Tibial nerve (tissue), 4 donors: ENCODE measurements around the gene SUCLG2. TPM values are rescaled to one million over a fixed set of nuclear protein-coding genes. Genes with fewer than 3 reads are reported as not detected.

Experiments
- DNase-seq, 2 donors: peaks; one replicate each; pipeline ENCODE4 v3.0.0-alpha.2; 2019; ENCODE audit warnings: low spot score in 2 of 2
- H3K27ac ChIP-seq, 4 donors: fragments of 200-600 bp; sonication (generic) in 3 of 4; one replicate each; pipeline ENCODE4 v1.5.1; 2017 to 2019; ENCODE audit warnings: mild to moderate bottlenecking in 1 of 4
- H3K27me3 ChIP-seq, 2 donors: fragments of 200-600 bp; sonication (generic) in 1 of 2; one replicate each; pipeline versions ENCODE4 v1.5.1 to v1.6.0; 2017 to 2019
- H3K36me3 ChIP-seq, 3 donors: fragments of 200-600 bp; sonication (generic); one replicate each; pipeline ENCODE4 v1.5.1; 2018 to 2019
- H3K4me1 ChIP-seq, 4 donors: fragments of 200-600 bp; sonication (generic) in 3 of 4; one replicate each; pipeline ENCODE4 v1.5.1; 2017 to 2019
- H3K4me3 ChIP-seq, 4 donors: fragments of 200-600 bp; sonication (generic) in 3 of 4; one replicate each; pipeline ENCODE4 v1.5.1; 2017 to 2019; ENCODE audit warnings: mild to moderate bottlenecking in 1 of 4, moderate library complexity in 1 of 4
- H3K9me3 ChIP-seq, 4 donors: fragments of 200-600 bp; sonication (generic) in 3 of 4; one replicate each; pipeline ENCODE4 v1.5.1; 2017 to 2019
- CTCF ChIP-seq, 5 experiments: fragments of 200-600 bp in 3 of 5; fragments of 450-650 bp in 2 of 5; sonication (generic) in 3 of 5; IDR thresholded peaks; one replicate each; pipeline ENCODE4 v1.5.1; 2016 to 2019; ENCODE audit warnings: antibody characterized with exemption in 5 of 5, mild to moderate bottlenecking in 3 of 5, moderate library complexity in 2 of 5
- EP300 ChIP-seq, 2 donors: sonication (generic); formaldehyde crosslinking; IDR thresholded peaks; one replicate each; pipeline ENCODE4 v1.6.1; 2017; ENCODE audit warnings: antibody characterized with exemption in 2 of 2, mild to moderate bottlenecking in 1 of 2
- POLR2A ChIP-seq, 2 donors: fragments of 450-650 bp; IDR thresholded peaks; one replicate each; pipeline ENCODE4 v1.6.1; 2017; ENCODE audit warnings: antibody characterized with exemption in 2 of 2, mild to moderate bottlenecking in 2 of 2, moderate library complexity in 2 of 2
- WGBS, 2 donors: methylation state at CpG; one replicate each; pipeline ENCODE4 v1.1.5; 2018; 5-methylcytosine and 5-hydroxymethylcytosine counted together
- total RNA-seq, 4 donors: library from RNA; depleted of rRNA; stranded (reverse); fragments of >200 nt; gene quantifications; one replicate each; pipeline ENCODE4 v1.1.0, GENCODE V29; 2016

Gene SUCLG2
- total RNA-seq, 4 donors from 2014 or later = 28.0 to 52.8 (median 42.7) TPM

- Histone ChIP-seq H3K27me3 (no peaks in the 10 kb centered on the region), H3K27ac (no peak overlapping the region), H3K4me1 (peaks cover 0 to 13% (median 0%) of the 10 kb centered on the region in 4 donors), H3K9me3 (no peaks in the 10 kb centered on the region), H3K4me3 (no peak overlapping the region), H3K36me3 (peaks cover 0 to 38% (median 0%) of the 10 kb centered on the region in 3 donors)
- 61% methylated on average over 5 of the region's 5 CpGs for WGBS, 2 donors
- no peak for TF ChIP-seq CTCF (IDR thresholded peaks at IDR 0.05)
- no peak for TF ChIP-seq EP300 (IDR thresholded peaks at IDR 0.05)
- TF ChIP-seq POLR2A (IDR thresholded peaks at IDR 0.05) = no peak
- no peak for DNase-seq
These were observed 53.0 kb downstream of the SUCLG2 start for GRCh38 chr3:67601385-67601784.

DNA sequence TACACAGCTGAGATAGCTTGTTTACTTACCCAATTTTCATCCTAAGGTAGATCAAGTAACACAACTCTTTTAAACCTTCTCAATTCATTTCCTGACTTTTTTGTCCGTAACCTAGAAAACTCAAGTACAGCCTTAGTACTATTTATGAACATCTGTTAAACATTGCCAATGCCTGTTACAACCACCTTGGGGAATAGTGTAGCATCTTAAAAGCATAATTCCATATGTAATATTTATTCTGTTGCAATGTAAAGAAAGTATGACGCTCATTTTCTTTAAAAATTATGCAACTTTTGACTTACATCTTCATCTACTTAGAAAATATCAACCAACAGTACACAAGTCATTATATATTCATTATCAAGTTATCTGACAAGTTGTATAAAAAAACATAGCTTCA is 54.6 kb downstream of the SUCLG2 start:
- H3K36me3 ChIP-seq = peaks cover 0 to 27% (median 0%) of the 10 kb centered on the region in 3 donors
- no peaks in the 10 kb centered on the region for H3K9me3 ChIP-seq
- no peaks in the 10 kb centered on the region for H3K27me3 ChIP-seq
- 77 to 80% methylated on average over 2 of the region's 2 CpGs for WGBS, 2 donors
- no peak for DNase-seq
- no peak overlapping the region for H3K27ac ChIP-seq
- TF ChIP-seq CTCF (IDR thresholded peaks at IDR 0.05) (no peak), POLR2A (IDR thresholded peaks at IDR 0.05) (no peak), EP300 (IDR thresholded peaks at IDR 0.05) (no peak)
- no peak overlapping the region for H3K4me3 ChIP-seq
- peaks cover 0 to 13% (median 0%) of the 10 kb centered on the region in 4 donors for H3K4me1 ChIP-seq

DNA sequence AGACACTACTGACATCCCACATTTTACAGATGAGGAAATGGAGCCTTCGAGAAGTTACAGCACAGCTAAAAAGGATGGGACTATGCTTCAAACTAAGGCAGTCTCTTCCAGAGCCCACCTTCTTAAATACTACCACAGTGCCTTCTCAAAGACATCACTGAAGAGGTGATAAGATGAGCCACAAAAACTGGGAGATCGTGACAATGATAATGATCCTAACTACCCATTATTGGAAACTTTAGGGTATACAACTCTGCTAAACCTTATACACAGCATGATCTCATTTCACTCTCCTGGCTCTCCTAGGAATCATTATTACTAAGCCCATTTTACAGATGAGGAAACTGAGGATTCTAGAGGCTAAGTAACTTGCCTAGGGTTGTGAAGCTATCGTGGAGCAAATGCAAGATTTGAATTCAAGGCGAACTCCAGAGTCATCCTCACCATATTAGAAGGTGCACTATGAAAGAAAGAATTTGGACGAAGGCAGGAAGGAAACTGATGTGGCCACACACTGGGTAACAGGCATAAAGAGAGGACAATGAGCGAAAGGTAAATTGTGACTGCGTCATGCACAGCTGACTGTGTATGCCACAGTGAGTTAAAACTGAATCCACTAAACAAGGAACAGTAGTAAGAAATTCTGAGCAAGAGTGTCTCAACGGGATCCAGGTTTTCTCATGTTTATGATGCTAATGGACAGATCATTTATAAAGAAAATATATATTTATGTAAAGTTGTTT is 55.4 kb downstream of the SUCLG2 start:
- no peak for DNase-seq
- no peak overlapping the region for H3K27ac ChIP-seq
- no peak overlapping the region for H3K4me3 ChIP-seq
- H3K36me3 ChIP-seq = peaks cover 0 to 23% (median 0%) of the 10 kb centered on the region in 3 donors
- WGBS, 2 donors = 91 to 93% methylated on average over 8 of the region's 8 CpGs
- no peak for TF ChIP-seq CTCF (IDR thresholded peaks at IDR 0.05)
- TF ChIP-seq POLR2A (IDR thresholded peaks at IDR 0.05) = no peak
- no peak for TF ChIP-seq EP300 (IDR thresholded peaks at IDR 0.05)
- no peaks in the 10 kb centered on the region for H3K9me3 ChIP-seq
- H3K27me3 ChIP-seq = no peaks in the 10 kb centered on the region
- peaks cover 0 to 15% (median 0%) of the 10 kb centered on the region in 4 donors for H3K4me1 ChIP-seq

- no peak for DNase-seq
- Histone ChIP-seq H3K4me3 (no peak overlapping the region), H3K27ac (no peak overlapping the region), H3K27me3 (no peaks in the 10 kb centered on the region), H3K36me3 (peaks cover 0 to 28% (median 0%) of the 10 kb centered on the region in 3 donors), H3K4me1 (peaks cover 0 to 6% (median 0%) of the 10 kb centered on the region in 4 donors), H3K9me3 (no peaks in the 10 kb centered on the region)
- TF ChIP-seq EP300 (IDR thresholded peaks at IDR 0.05) (no peak), POLR2A (IDR thresholded peaks at IDR 0.05) (no peak), CTCF (IDR thresholded peaks at IDR 0.05) (no peak)
- 79 to 89% methylated on average over 3 of the region's 3 CpGs for WGBS, 2 donors
These were observed 59.0 kb downstream of the SUCLG2 start for GRCh38 chr3:67595424-67595823.

- Histone ChIP-seq H3K36me3 (peaks cover 0 to 26% (median 0%) of the 10 kb centered on the region in 3 donors), H3K27ac (no peak overlapping the region), H3K4me3 (no peak overlapping the region), H3K27me3 (no peaks in the 10 kb centered on the region), H3K9me3 (no peaks in the 10 kb centered on the region), H3K4me1 (peaks cover 0 to 5% (median 0%) of the 10 kb centered on the region in 4 donors)
- TF ChIP-seq POLR2A (IDR thresholded peaks at IDR 0.05) (no peak), CTCF (IDR thresholded peaks at IDR 0.05) (no peak), EP300 (IDR thresholded peaks at IDR 0.05) (no peak)
- 86 to 96% methylated on average over 4 of the region's 4 CpGs for WGBS, 2 donors
- no peak for DNase-seq
These were observed 60.6 kb downstream of the SUCLG2 start for GRCh38 chr3:67593761-67594234.
